Measurements from ENCODE around the gene MCF2L2.

GRCh38 chr3:183477801-183478456 is 49.5 kb upstream of the MCF2L2 start:
- TF ChIP-seq EZH2 (IDR thresholded peaks at IDR 0.05; ENCODE audit: insufficient read depth, poor library complexity, severe bottlenecking) (no peak), EZH2phosphoT487 (IDR thresholded peaks at IDR 0.05; ENCODE audit: insufficient read depth, low read depth) (no peak)
